Immature natural killer cell (primary cell): Measurements from ENCODE around the gene PFKL. TPM values are rescaled to one million over a fixed set of nuclear protein-coding genes. Genes with fewer than 3 reads are reported as not detected.

Source experiments
- DNase-seq, 3 donors: peaks; one replicate each; pipeline ENCODE4 v3.0.0; 2022; ENCODE audit warnings: mixed read lengths in 1 of 3
- H3K27ac Mint-ChIP-seq, 6 donors: one replicate each; pipeline ENCODE4 v1.8.0; 2020; ENCODE audit warnings: mixed read lengths in 6 of 6, mild to moderate bottlenecking in 5 of 6, inconsistent platforms in 4 of 6, moderate library complexity in 3 of 6
- H3K27me3 Mint-ChIP-seq, 3 donors: one replicate each; pipeline ENCODE4 v1.8.0; 2020 to 2021; ENCODE audit warnings: low read depth in 3 of 3, mild to moderate bottlenecking in 3 of 3, mixed read lengths in 3 of 3, moderate library complexity in 3 of 3, inconsistent platforms in 1 of 3
- H3K36me3 Mint-ChIP-seq, 3 donors: one replicate each; pipeline ENCODE4 v1.8.0; 2020; ENCODE audit warnings: mixed read lengths in 3 of 3, inconsistent platforms in 2 of 3, mild to moderate bottlenecking in 2 of 3
- H3K4me1 Mint-ChIP-seq, 2 donors: one replicate each; pipeline ENCODE4 v1.8.0; 2020; ENCODE audit warnings: inconsistent platforms in 2 of 2, mild to moderate bottlenecking in 2 of 2, mixed read lengths in 2 of 2, moderate library complexity in 1 of 2
- H3K4me3 Mint-ChIP-seq, 5 donors: one replicate each; pipeline ENCODE4 v1.8.0; 2020; ENCODE audit warnings: mild to moderate bottlenecking in 5 of 5, mixed read lengths in 5 of 5, inconsistent platforms in 3 of 5, moderate library complexity in 3 of 5
- H3K9me3 Mint-ChIP-seq, 6 donors: one replicate each; pipeline ENCODE4 v1.8.0; 2020; ENCODE audit warnings: mild to moderate bottlenecking in 6 of 6, mixed read lengths in 6 of 6, inconsistent platforms in 4 of 6, moderate library complexity in 3 of 6
- polyA plus RNA-seq, 3 donors: library from polyadenylated mRNA; unstranded; fragments of 300-500 nt; fragmentation: Illumina TruSeq; gene quantifications; one replicate each; pipeline ENCODE4 v1.2.3, GENCODE V29; 2021

Gene PFKL
- 10 to 100 TPM; 57.9 to 88.8 (median 84.6) TPM for polyA plus RNA-seq

DNA sequence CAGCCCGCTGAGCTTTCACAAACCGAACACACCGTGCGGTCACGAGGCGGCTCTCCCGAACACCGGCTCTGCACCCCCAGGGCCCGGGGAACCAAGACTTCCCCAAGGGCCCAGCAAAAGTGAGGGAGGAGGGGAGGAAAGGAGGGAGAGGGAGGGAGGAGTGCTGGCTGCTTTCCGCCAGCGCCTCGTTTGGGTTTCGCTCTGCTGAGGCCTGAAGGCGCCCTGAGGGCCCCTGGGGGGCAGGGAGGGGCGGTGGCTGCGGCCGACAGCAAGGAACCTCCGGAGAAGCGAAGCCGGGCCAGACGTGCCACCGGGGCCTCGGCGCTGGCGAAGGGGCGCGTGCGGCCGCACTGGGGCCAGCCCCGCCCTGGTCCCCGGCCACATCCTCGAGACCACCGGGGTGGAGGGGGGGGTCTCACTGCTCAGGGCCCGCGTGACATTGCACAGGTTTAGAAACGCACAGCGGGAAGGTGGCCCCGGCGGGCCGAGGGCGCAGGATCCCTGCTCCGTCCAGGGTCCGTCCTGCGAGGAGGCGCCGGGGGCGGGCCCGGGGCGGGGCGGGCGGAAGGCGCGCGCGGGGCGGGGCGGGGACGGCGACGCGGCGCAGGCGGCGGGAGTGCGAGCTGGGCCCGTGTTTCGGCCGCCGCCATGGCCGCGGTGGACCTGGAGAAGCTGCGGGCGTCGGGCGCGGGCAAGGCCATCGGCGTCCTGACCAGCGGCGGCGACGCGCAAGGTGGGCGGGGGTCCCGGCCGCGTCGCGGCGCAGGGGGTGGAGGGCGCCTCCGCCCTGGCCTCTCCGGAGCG, at the start of gene PFKL:
Gene PFKL, plus strand, starts transcription at position 596 of the 804 bp plus-strand sequence. Its CDS starts 53 bp downstream, at position 649.
- H3K4me1 Mint-ChIP-seq, result peaks cover 34 to 39% of the 10 kb centered on the region in 2 donors
- DNase-seq, result peak; percentile 49 to 57 (median 55)
- H3K27ac Mint-ChIP-seq, result peak within 1 kb of the TSS; percentile 74 to 90 (median 82)
- peak within 1 kb of the TSS; percentile 84 to 87 (median 86) for H3K4me3 Mint-ChIP-seq
- no peaks in the 10 kb centered on the region for H3K9me3 Mint-ChIP-seq
- H3K27me3 Mint-ChIP-seq, result peaks cover 0 to 9% (median 6%) of the 10 kb centered on the region in 3 donors
- H3K36me3 Mint-ChIP-seq, result no peaks in the 10 kb centered on the region

DNA sequence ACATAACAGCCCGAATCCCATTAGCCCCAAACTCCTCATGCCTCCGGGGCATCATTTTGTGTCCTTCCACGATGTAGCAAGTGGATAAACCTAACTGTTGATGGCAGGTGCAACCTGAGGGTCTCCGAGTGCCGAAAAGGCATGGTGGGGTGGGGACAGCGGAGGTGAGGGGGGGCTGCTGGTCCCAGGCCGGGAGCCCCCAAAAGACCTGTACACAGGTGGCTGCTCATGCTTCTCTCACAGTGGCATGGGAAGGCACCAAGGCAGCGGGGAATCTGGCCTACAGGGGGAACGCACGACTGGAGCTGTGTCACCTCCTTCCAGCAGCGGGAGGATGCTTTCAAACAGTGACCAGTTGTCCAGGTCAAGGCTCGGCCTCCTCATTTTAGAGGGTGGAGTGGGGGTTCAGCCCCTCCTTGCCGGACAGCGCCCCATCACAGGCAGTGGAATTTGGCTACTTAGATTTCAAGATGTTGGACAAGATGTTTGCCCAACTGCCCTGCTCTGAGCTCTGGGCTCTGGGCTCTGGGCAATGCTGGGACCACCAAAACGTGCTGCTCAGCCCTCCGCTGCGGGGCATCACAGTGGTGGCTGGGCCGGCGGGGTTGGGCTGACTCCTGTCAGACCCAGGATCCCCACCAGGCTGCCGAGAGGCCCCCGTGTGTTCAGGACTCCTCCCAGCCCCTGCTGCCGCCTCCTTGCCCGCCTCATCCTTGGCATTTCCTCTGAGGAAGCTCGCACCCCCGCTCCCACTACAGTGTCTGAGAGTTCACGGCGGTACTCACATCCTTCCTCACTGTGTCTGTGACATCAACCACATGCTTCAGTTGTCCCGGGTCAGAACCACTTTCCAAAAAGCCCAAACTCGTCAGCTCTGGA, 45.8 kb upstream of the PFKL start:
- H3K9me3 Mint-ChIP-seq, result no peaks in the 10 kb centered on the region
- no peak overlapping the region for H3K27ac Mint-ChIP-seq
- no peak for DNase-seq
- peaks cover 0 to 1% (median 0%) of the 10 kb centered on the region in 3 donors for H3K27me3 Mint-ChIP-seq
- H3K36me3 Mint-ChIP-seq, result no peaks in the 10 kb centered on the region
- H3K4me3 Mint-ChIP-seq, result no peak overlapping the region
- H3K4me1 Mint-ChIP-seq, result no peaks in the 10 kb centered on the region

DNA sequence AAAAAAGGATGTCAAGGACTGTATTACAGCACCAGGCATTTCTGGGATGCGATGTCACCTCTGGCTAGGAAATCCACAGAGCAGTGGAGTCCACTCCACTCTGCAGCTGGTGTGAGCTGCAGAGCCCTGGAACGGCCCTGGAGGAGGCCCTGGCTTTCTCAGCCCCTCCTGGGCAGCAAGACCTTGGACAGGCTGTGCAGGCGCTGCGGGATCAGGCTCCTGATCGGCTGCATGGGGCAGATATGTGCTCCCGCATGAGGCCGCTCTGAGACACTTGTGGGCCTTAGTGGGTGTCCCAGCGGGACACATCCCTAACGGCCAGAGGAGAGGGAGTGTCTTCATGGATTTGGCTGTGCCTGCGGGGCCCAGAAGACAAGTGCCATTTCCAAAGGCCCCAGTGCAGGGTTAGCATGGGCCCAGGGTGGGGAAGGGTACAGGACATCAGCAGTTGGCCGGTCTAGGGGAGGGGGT, 44.3 kb upstream of the PFKL start:
- Mint-ChIP-seq H3K4me1 (no peaks in the 10 kb centered on the region), H3K9me3 (no peaks in the 10 kb centered on the region), H3K36me3 (no peaks in the 10 kb centered on the region), H3K27me3 (peaks cover 0 to 1% (median 0%) of the 10 kb centered on the region in 3 donors), H3K27ac (no peak overlapping the region), H3K4me3 (no peak overlapping the region)
- no peak for DNase-seq

DNA sequence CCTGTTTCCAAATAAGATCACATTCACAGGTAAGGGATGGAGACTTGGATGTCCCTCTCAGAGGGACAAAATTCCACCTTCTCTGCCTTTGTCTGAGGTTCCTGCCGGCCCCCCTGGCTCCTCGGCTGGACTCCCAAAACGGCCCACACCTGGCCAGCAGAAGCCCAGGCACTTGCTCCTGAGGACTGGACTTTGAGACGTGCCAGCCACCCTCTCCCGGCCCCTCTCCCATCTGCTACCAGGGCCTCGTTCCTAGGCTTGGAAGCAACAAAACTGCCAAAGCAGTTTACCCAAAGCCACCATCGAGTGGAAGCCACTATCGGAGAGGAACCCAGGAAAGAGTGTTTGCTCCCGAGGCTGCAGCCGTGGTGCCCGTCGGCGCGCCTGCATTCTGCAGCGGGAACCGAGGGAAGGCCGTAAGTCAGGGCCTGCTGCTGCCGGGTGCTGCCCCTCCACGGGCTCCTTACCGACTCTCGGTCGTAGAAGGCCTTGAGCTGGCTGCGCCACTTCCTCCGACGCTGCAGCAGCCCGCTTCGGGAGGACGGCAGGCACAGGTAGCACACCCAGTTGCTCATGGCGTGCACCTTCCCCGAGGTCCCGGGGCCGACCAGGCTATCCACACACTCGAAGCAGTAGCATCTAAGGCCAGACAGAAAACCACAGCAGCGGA, 41.7 kb upstream of the PFKL start:
- Mint-ChIP-seq H3K27me3 (peaks cover 0 to 1% (median 0%) of the 10 kb centered on the region in 3 donors), H3K36me3 (no peaks in the 10 kb centered on the region), H3K27ac (no peak overlapping the region), H3K4me1 (no peaks in the 10 kb centered on the region), H3K4me3 (no peak overlapping the region), H3K9me3 (no peaks in the 10 kb centered on the region)
- DNase-seq, result no peak

DNA sequence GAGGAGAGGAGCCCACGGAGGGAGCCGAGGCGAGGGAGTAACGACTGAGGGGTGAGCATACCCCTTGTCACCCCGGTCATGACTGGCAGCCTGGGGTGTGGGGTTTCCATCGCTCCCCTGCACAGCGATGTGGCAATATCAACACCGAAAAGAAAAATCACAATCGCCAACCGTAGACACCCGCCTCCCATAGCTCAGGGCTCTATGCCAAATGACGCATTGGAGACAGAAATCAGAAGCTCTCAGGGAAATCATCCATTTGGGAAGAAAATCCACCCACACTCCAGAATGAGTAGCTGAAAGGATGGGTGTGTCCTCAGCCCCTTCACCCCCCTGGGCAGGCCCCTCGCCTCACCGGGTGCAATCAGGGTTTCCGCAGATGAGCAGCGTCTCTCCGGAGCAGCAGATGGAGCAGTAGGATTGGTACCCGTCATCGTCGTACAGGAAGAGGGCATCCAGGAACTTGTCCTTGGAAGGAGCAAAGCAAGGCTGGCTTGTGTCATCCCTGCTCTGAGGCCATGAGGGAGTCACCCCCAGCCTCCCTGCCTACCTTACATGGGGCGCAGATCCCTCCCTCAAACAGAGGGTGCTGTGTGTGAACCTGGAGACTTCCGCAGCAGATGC, 40.7 kb upstream of the PFKL start:
- DNase-seq, result no peak
- peaks cover 0 to 1% (median 0%) of the 10 kb centered on the region in 3 donors for H3K27me3 Mint-ChIP-seq
- H3K4me1 Mint-ChIP-seq, result no peaks in the 10 kb centered on the region
- no peak overlapping the region for H3K4me3 Mint-ChIP-seq
- no peak overlapping the region for H3K27ac Mint-ChIP-seq
- H3K9me3 Mint-ChIP-seq, result no peaks in the 10 kb centered on the region
- H3K36me3 Mint-ChIP-seq, result no peaks in the 10 kb centered on the region

DNA sequence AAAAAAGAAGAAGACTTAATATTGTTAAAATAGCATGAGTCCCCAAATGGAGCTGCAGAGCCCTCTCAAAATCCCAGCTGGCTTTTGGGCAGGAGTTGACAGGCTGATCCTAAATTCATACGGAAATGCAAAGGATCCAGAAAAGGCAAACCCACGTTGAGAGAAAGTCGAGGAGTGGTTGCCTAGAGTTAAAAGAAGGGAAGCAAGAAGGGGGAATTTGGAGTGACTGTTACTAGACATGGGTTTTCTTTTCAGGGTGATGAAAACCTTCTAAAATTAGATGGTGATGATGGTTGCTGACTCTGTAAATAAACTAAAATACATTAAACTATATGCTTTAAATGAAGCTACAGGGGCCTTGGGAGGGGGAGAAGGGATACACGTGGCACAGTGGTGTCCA, 39.8 kb upstream of the PFKL start:
- H3K27ac Mint-ChIP-seq, result no peak overlapping the region
- no peaks in the 10 kb centered on the region for H3K36me3 Mint-ChIP-seq
- DNase-seq, result no peak
- no peaks in the 10 kb centered on the region for H3K27me3 Mint-ChIP-seq
- H3K9me3 Mint-ChIP-seq, result no peaks in the 10 kb centered on the region
- no peaks in the 10 kb centered on the region for H3K4me1 Mint-ChIP-seq
- no peak overlapping the region for H3K4me3 Mint-ChIP-seq

DNA sequence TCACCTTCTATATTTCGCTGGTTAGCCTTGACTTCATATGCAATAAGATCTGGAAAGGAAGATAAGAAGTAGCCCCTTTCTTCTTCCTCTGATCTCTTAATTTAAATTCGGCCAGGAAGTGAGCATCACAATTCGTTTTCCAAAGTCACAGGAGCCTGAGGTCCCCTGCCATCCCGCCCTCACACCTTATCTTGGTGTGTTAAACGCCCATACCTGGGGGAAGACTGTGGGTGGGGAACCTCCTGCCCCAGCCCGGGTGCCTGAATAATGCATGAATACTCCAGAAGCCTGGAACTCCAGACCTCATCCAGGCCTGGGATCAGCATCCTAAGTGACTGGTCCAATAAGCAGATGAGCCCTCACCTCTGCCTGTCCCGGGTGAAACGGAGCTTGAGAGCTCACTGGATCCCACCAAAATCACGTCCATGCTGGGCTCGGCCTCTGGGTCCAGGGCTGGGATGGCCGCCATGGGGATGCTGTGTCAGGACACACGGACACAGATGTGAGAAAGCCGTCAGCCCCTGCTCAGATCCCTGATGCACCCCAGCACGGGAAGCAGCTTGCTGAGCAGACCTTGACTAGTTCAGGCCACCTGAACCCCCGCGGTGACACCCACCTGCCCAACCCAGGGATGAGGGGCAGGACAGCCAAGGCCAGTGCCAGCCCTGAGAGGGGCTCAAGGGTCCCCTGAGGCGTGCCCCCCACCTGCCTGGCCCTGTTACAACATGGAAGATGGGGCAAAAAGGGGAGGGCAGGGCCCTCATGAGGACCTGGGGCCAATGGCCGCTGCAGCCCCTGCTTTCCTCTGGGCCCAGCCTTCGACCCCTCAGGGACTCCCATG, 38.8 kb upstream of the PFKL start:
- no peak for DNase-seq
- no peak overlapping the region for H3K27ac Mint-ChIP-seq

DNA sequence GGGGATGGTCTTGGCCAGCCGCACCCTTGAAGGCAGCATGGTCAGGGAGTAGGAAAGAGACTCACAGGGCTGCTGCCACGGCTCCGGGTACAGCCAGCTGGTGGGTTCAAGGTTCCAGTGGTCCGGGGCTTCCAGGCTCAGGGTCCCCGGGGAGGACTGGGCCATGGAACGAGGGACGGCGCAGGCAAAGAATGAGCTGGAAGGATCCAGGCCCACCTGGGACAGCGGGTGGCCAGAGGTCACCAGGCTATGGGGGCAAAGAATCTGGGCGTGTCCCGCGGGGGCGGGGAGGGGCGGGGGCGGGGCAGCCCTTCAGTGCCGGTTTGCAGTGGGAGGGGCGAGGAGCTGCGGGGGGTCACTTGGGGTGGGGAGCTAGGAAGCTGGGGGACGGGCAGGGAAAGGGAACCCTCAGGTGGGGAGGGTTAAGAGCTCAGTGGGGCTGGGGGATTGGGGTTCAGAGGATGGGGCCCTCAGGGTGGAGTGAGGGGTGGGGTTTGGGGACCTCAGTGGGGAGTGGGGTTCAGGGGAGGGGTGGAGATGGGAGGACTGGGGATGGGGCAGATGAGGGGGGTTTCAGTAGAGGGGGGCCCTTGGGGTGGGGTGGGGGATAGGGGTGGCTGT, 38.1 kb upstream of the PFKL start, which contains the start of gene DNMT3L:
Gene DNMT3L, minus strand, starts transcription at position 223 of the 621 bp plus-strand sequence. CDS start 638 bp downstream, outside the sequence.
- Mint-ChIP-seq H3K4me3 (no peak within 1 kb of the TSS), H3K27ac (no peak within 1 kb of the TSS), H3K36me3 (no peaks in the 10 kb centered on the region), H3K4me1 (no peaks in the 10 kb centered on the region), H3K9me3 (no peaks in the 10 kb centered on the region), H3K27me3 (no peaks in the 10 kb centered on the region)
- DNase-seq, result no peak

More for the DNA sequence above, 38.8 kb upstream of the PFKL start:
- Mint-ChIP-seq H3K36me3 (no peaks in the 10 kb centered on the region), H3K4me1 (no peaks in the 10 kb centered on the region), H3K9me3 (no peaks in the 10 kb centered on the region), H3K4me3 (no peak overlapping the region), H3K27me3 (no peaks in the 10 kb centered on the region)

DNA sequence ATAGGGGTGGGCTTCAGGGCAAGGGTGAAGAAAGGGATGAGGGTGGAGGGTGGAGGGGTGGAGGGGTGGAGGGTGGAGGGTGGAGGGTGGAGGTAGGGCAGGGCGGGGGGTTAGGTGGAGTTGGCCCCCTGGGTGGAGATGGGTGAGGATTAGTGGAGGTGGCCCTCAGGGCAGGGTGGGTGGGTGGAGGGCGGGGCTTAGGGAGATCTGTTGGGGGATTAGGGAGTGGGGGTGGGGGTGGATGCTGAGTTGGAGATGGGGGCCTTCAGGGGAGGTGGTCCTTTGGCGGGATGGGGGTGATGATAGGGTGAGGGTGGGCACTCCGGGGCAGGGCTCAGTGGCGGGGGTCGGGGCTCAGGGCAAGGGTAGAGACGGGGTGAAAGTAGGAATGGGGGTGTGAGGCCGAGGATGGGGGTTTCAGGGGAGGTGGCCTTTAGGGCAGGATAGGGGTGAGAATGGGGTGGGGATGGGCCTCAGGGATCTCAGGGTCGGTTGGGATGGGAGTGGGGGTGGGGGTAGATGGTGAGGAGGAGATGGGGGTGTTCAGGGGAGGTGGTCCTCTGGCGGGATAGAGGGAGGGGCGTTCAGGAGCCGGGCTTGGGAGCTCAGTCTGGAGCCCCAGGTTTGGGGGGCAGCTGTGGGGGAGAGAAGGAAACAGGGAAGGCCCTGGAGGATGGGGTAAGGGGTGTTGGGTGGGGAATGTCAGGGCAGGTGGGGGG, 37.4 kb upstream of the PFKL start:
- Mint-ChIP-seq H3K27ac (no peak overlapping the region), H3K4me3 (no peak overlapping the region), H3K27me3 (no peaks in the 10 kb centered on the region), H3K9me3 (no peaks in the 10 kb centered on the region), H3K36me3 (no peaks in the 10 kb centered on the region), H3K4me1 (no peaks in the 10 kb centered on the region)
- DNase-seq, result no peak

DNA sequence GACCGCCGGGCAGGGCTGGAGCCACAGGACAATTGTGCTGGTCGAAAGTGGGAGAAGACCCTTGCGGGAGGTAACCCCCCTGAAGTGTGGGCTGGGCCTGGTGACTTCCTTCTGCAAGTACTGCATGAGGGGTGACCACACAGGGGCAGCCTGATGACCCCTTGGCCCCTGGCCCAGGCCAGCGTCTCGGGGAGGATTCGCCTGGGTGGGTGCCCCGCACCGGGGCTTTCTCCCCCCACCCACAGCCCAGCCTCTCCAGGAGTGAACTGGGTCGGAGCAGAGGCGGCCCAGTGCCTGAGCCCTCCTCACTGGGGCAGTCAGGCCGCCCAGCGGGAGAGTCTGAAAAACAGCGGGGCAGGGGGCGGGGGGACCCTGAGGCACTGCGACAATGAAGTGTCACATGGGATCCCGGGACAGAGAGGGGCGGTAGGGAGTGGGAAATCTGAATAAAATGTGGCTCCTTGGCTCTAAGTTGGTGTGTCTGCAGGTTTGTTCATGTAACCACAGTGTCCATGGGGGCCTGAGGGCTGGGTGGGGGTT, 36.6 kb upstream of the PFKL start:
- Mint-ChIP-seq H3K27me3 (no peaks in the 10 kb centered on the region), H3K4me1 (no peaks in the 10 kb centered on the region), H3K9me3 (no peaks in the 10 kb centered on the region), H3K27ac (no peak overlapping the region), H3K36me3 (no peaks in the 10 kb centered on the region), H3K4me3 (no peak overlapping the region)
- DNase-seq, result no peak

DNA sequence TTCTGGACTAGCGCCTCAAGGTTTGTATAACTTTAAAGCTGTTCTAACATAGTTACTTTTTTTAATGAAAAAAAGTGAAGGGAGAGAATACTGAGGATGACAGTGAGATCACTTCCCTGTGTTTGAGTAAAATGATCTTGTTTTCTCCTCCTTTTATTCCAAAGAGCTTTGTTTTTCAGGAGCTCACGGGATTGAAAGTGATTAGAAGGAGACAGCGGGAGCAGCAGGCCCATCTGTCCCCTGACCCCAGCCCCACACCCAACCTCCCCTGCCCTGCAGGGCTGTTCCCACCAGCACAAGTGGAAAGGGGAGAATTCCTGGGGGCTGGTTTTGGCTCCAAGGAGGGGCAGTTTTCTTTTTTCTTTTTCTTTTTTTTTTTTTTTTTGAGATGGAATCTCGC, 36.1 kb upstream of the PFKL start:
- Mint-ChIP-seq H3K27ac (no peak overlapping the region), H3K4me1 (no peaks in the 10 kb centered on the region), H3K4me3 (no peak overlapping the region), H3K36me3 (no peaks in the 10 kb centered on the region), H3K27me3 (no peaks in the 10 kb centered on the region), H3K9me3 (no peaks in the 10 kb centered on the region)
- no peak for DNase-seq
